Measurements from ENCODE around the gene ADSL.

DNA sequence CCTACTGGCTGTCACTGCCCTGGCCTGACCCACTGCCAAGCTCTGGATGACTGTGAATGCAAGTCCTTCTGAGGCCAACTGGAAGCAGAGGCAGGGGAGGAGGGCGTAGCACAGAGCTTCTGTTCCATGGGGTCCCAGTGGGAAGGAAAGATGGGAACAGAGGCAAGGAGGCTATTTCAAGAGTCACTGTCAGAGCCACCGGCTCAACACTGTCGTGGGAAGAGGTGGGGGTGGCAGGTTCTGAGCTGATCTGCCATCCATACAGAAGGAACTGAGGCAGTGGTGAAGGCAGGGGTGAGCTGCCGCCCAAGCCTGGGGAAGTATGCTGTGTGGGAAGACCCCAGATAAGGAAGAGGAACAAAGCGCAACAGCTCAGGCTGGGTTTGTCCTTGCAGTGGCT lies 78.8 kb downstream of the ADSL start:
- TF ChIP-seq, protein P1, sequence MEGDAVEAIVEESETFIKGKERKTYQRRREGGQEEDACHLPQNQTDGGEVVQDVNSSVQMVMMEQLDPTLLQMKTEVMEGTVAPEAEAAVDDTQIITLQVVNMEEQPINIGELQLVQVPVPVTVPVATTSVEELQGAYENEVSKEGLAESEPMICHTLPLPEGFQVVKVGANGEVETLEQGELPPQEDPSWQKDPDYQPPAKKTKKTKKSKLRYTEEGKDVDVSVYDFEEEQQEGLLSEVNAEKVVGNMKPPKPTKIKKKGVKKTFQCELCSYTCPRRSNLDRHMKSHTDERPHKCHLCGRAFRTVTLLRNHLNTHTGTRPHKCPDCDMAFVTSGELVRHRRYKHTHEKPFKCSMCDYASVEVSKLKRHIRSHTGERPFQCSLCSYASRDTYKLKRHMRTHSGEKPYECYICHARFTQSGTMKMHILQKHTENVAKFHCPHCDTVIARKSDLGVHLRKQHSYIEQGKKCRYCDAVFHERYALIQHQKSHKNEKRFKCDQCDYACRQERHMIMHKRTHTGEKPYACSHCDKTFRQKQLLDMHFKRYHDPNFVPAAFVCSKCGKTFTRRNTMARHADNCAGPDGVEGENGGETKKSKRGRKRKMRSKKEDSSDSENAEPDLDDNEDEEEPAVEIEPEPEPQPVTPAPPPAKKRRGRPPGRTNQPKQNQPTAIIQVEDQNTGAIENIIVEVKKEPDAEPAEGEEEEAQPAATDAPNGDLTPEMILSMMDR (conservative IDR thresholded peaks at IDR 0.05; ENCODE audit: low read depth, low read length): no peak
- TF ChIP-seq POLR2A (IDR thresholded peaks at IDR 0.05; ENCODE audit: low read depth, low read length): no peak
- no peak for TF ChIP-seq NFE2L2 (IDR thresholded peaks at IDR 0.05; ENCODE audit: low read depth, low read length)
- no peak for TF ChIP-seq MXI1 (IDR thresholded peaks at IDR 0.05; ENCODE audit: borderline replicate concordance, low read depth, low read length)
- no peak for TF ChIP-seq FOS (IDR thresholded peaks at IDR 0.05; ENCODE audit: low read depth, low read length)
- no peak for TF ChIP-seq CHD1 (IDR thresholded peaks at IDR 0.05; ENCODE audit: low read depth, low read length)
- no peak for TF ChIP-seq MAFK (IDR thresholded peaks at IDR 0.05; ENCODE audit: low read depth, low read length)
- TF ChIP-seq RFX5 (IDR thresholded peaks at IDR 0.05; ENCODE audit: low read depth, low read length): no peak
- TF ChIP-seq RAD21 (IDR thresholded peaks at IDR 0.05; ENCODE audit: low read length): no peak
- TF ChIP-seq, protein P2, sequence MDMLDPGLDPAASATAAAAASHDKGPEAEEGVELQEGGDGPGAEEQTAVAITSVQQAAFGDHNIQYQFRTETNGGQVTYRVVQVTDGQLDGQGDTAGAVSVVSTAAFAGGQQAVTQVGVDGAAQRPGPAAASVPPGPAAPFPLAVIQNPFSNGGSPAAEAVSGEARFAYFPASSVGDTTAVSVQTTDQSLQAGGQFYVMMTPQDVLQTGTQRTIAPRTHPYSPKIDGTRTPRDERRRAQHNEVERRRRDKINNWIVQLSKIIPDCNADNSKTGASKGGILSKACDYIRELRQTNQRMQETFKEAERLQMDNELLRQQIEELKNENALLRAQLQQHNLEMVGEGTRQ (IDR thresholded peaks at IDR 0.05; ENCODE audit: low read depth, low read length): no peak
- TF ChIP-seq SMC3 (IDR thresholded peaks at IDR 0.05; ENCODE audit: low read depth, low read length): no peak
